K562 (cell line): Measurements from ENCODE around the gene LIPF. TPM values are rescaled to one million over a fixed set of nuclear protein-coding genes. Genes with fewer than 3 reads are reported as not detected.

Experiments used
- ATAC-seq: fragments of 200-7000 bp; cut with Tn5 transposase; 3 replicates; pipeline ENCODE4 v1.9.1; 2020; ENCODE audit warnings: moderate library complexity
- BruUV-seq: library from RNA; stranded (reverse); fragments of 400-500 nt; replicated peaks from 2 replicates; lab custom pipeline; 2021; lab: Mats Ljungman, UMichigan
- CTCF ChIA-PET: fragments of 300-600 bp; formaldehyde crosslinking; extraction: SDS; loops from one replicate; lab custom pipeline; 2021; ENCODE audit warnings: low intra/inter-chr PET ratio; lab: Yijun Ruan, JAX
- POLR2A ChIA-PET: fragments of 300-600, 350-650 bp; sonication (Branson Sonifier 250); formaldehyde crosslinking; extraction: SDS; loops from one replicate; lab custom pipeline; 2021; ENCODE audit warnings: antibody characterized with exemption, inconsistent platforms; lab: Yijun Ruan, JAX
- DNase-seq, 4 experiments: peaks; one replicate each; pipeline versions ENCODE4 v3.0.0 to v3.0.0-alpha.2; 2011 to 2018; ENCODE audit warnings: low spot score in 3 of 4, mixed read lengths in 3 of 4; ENCODE audit errors: extremely low read depth in 1 of 4
- FAIRE-seq: peaks from 2 replicates; lab custom pipeline; 2011; peaks lifted over from hg19 to GRCh38; lab: Jason Lieb, UNC
- H2AFZ ChIP-seq: 2 replicates; pipeline ENCODE4 v1.6.0; 2011; ENCODE audit warnings: low read depth, low read length, control low read depth, inconsistent platforms
- H3K27ac ChIP-seq: fragments of 200-600 bp; 3 replicates; pipeline ENCODE4 v1.8.0; 2011; ENCODE audit warnings: low read depth, mild to moderate bottlenecking, control low read depth, inconsistent platforms, low read length, moderate library complexity, mixed read lengths; ENCODE audit errors: extremely low read depth
- H3K27me3 ChIP-seq, 2 experiments: fragments of 300-600 bp in 1 of 2; 2 replicates in 1 of 2; 3 replicates in 1 of 2; pipeline versions ENCODE4 v1.6.0 to v1.8.0; 2011; ENCODE audit warnings: inconsistent platforms in 2 of 2, low read length in 2 of 2, mild to moderate bottlenecking in 1 of 2, mixed read lengths in 1 of 2, moderate library complexity in 1 of 2; ENCODE audit not compliant: control insufficient read depth in 2 of 2, insufficient read depth in 2 of 2
- H3K36me3 ChIP-seq: fragments of 300-600 bp; 3 replicates; pipeline ENCODE4 v1.8.0; 2011; ENCODE audit warnings: mild to moderate bottlenecking, low read length, inconsistent platforms; ENCODE audit not compliant: control insufficient read depth, insufficient read depth
- H3K4me1 ChIP-seq, 2 experiments: fragments of 200-600 bp in 1 of 2; replicated peaks in 1 of 2; 2 replicates in 1 of 2; 3 replicates in 1 of 2; pipeline versions ENCODE4 v1.5.1 to v1.8.0; 2011; ENCODE audit warnings: inconsistent platforms in 2 of 2, low read length in 2 of 2, mild to moderate bottlenecking in 1 of 2, mixed read lengths in 1 of 2, moderate library complexity in 1 of 2; ENCODE audit not compliant: control insufficient read depth in 2 of 2, insufficient read depth in 2 of 2
- H3K4me2 ChIP-seq: 2 replicates; pipeline ENCODE4 v1.6.1; 2011; ENCODE audit warnings: low read length, control low read depth, inconsistent platforms, mixed read lengths; ENCODE audit not compliant: insufficient read depth
- H3K4me3 ChIP-seq: fragments of 200-600 bp; sonication (generic), shearing (Covaris generic); 2 replicates; pipeline ENCODE4 v1.5.1; 2016; ENCODE audit warnings: control low read depth, inconsistent platforms
- H3K79me2 ChIP-seq: fragments of 200-600 bp; 3 replicates; pipeline ENCODE4 v1.8.0; 2011; ENCODE audit warnings: low read length, inconsistent platforms; ENCODE audit not compliant: control insufficient read depth, insufficient read depth
- H3K9ac ChIP-seq, 2 experiments: 2 replicates each; pipeline versions ENCODE4 v1.6.0 to v1.6.1; 2011; ENCODE audit warnings: low read depth in 2 of 2, low read length in 2 of 2, control low read depth in 1 of 2, inconsistent platforms in 1 of 2, mild to moderate bottlenecking in 1 of 2, mixed read lengths in 1 of 2; ENCODE audit not compliant: insufficient read depth in 1 of 2
- H3K9me1 ChIP-seq: one replicate; pipeline ENCODE4 v1.6.0; 2011; ENCODE audit warnings: inconsistent platforms, mild to moderate bottlenecking, low read length, moderate library complexity; ENCODE audit not compliant: control insufficient read depth, insufficient read depth
- H3K9me3 ChIP-seq: replicated peaks from 2 replicates; pipeline ENCODE4 v1.5.1; 2011; ENCODE audit warnings: low read depth, low read length, inconsistent platforms; ENCODE audit not compliant: control insufficient read depth, insufficient read depth
- H4K20me1 ChIP-seq: replicated peaks from 2 replicates; pipeline ENCODE4 v1.6.1; 2011; ENCODE audit warnings: low read length, inconsistent platforms, mixed read lengths; ENCODE audit not compliant: control insufficient read depth, insufficient read depth
- BCL6 ChIP-seq: fragments of 250-450 bp; sonication (Bioruptor Pico); IDR thresholded peaks from 2 replicates; pipeline ENCODE4 v1.4.0; 2020
- CBX8 ChIP-seq: fragments of 200-600 bp; sonication (generic); IDR thresholded peaks from 2 replicates; pipeline ENCODE4 v1.6.1; 2012; ENCODE audit warnings: borderline replicate concordance, mixed run types, low read depth, mild to moderate bottlenecking, moderate library complexity, mixed read lengths, low read length, control low read depth, inconsistent platforms; ENCODE audit not compliant: poor library complexity, severe bottlenecking; ENCODE audit errors: extremely low read depth
- CCAR2 ChIP-seq: fragments of 200-400 bp; formaldehyde crosslinking; IDR thresholded peaks from 2 replicates; pipeline ENCODE4 v1.6.1; 2017; ENCODE audit warnings: mild to moderate bottlenecking, low read depth, low read length
- DDX20 ChIP-seq: fragments of 450-650 bp; IDR thresholded peaks from 2 replicates; pipeline ENCODE4 v1.6.1; 2016; ENCODE audit warnings: missing genetic modification characterization, low read depth, mild to moderate bottlenecking, missing compliant biosample characterization, moderate library complexity
- FOXA3 ChIP-seq, 2 experiments: fragments of 450-650 bp in 1 of 2; sonication (generic) in 1 of 2; formaldehyde crosslinking; IDR thresholded peaks in 1 of 2; conservative IDR thresholded peaks in 1 of 2; 2 replicates each; pipeline versions ENCODE4 v1.4.0 to v1.8.0; 2020 to 2022; ENCODE audit warnings: mild to moderate bottlenecking in 2 of 2, missing genetic modification reagents in 1 of 2
- HNRNPL ChIP-seq: fragments of 200-400 bp; formaldehyde crosslinking; IDR thresholded peaks from 2 replicates; pipeline ENCODE4 v1.6.1; 2017; ENCODE audit warnings: low read depth, mild to moderate bottlenecking, low read length
- IFI16 ChIP-seq: fragments of 250-450 bp; sonication (Bioruptor Pico); IDR thresholded peaks from 2 replicates; pipeline ENCODE4 v2.1.2; 2022; ENCODE audit warnings: mild to moderate bottlenecking, inconsistent platforms
- SIRT6 ChIP-seq: IDR thresholded peaks from one replicate; pipeline ENCODE4 v1.6.1; 2012; ENCODE audit warnings: low read depth, mild to moderate bottlenecking, control low read depth, inconsistent platforms, low read length, moderate library complexity
- STAT5A ChIP-seq: IDR thresholded peaks from 2 replicates; pipeline ENCODE4 v1.6.1; 2012; ENCODE audit warnings: low read length, inconsistent platforms, borderline replicate concordance
- SUPT5H ChIP-seq: fragments of 450-650 bp; IDR thresholded peaks from 2 replicates; pipeline ENCODE4 v1.6.1; 2016
- ZNF431 ChIP-seq: sonication (generic); formaldehyde crosslinking; IDR thresholded peaks from 2 replicates; pipeline ENCODE4 v1.8.0; 2022; ENCODE audit warnings: mild to moderate bottlenecking, missing genetic modification reagents
- ZNF699 ChIP-seq: fragments of 250-450 bp; sonication (Bioruptor Pico); IDR thresholded peaks from 2 replicates; pipeline ENCODE4 v1.8.0; 2021; ENCODE audit warnings: mild to moderate bottlenecking, moderate library complexity; ENCODE audit not compliant: insufficient replicate concordance
- whole genome bisulfite sequencing: fragments of 100-300 bp; shearing (Covaris generic); methylation state at CpG from one replicate; pipeline ENCODE4 v1.1.6; 2016; ENCODE audit warnings: low coverage, mixed read lengths; ENCODE audit not compliant: insufficient coverage; ENCODE audit errors: missing lambda C conversion rate; 5-methylcytosine and 5-hydroxymethylcytosine counted together
- in situ Hi-C: fragments of 300-500 bp; cut with MboI; formaldehyde crosslinking; loops from 4 replicates; pipeline ENCODE4 v1.15.0; 2018; ENCODE audit warnings: inconsistent platforms, mixed read lengths
- intact Hi-C: fragments of 100-400 bp; cut with micrococcal nuclease; formaldehyde crosslinking; loops from 2 replicates; pipeline ENCODE4 v1.14.2; 2022
- polyA plus RNA-seq, 8 experiments: library from polyadenylated mRNA; depleted of rRNA in 4 of 8; stranded (reverse) in 5 of 8; unstranded in 3 of 8; fragments of >200 nt; fragmentation: Nextera tagmentation in 2 of 8; fragmentation: Illumina TruSeq in 1 of 8; extraction: Ambion mirVana in 2 of 8; extraction: Trizol in 1 of 8; gene quantifications; 2 replicates each; pipeline versions ENCODE4 v1.2.1 to v1.2.3, GENCODE V29; 2011 to 2014; ENCODE audit warnings: inconsistent platforms in 1 of 8, missing spikeins in 1 of 8
- total RNA-seq, 7 experiments: library from RNA; depleted of rRNA in 6 of 7; stranded (reverse); fragments of >200 nt in 6 of 7; fragmentation: Illumina TruSeq in 2 of 7; extraction: Trizol in 2 of 7; gene quantifications; 2 replicates each; pipeline versions ENCODE4 v1.2.1 to v1.2.3, GENCODE V29; 2011 to 2021; ENCODE audit warnings: low replicate concordance in 1 of 7
- TF ChIP-seq, protein P1 (sequence below): fragments of 450-650 bp; conservative IDR thresholded peaks from 2 replicates; pipeline ENCODE4 v1.6.1; 2016; ENCODE audit warnings: missing genetic modification characterization, low read depth, mild to moderate bottlenecking, missing compliant biosample characterization, moderate library complexity
- TF ChIP-seq, protein P2 (sequence below): fragments of 250-450 bp; sonication (Bioruptor Pico); IDR thresholded peaks from 2 replicates; pipeline ENCODE4 v1.5.1; 2021; ENCODE audit warnings: mild to moderate bottlenecking
- TF ChIP-seq, protein P3 (sequence below): fragments of 450-650 bp; IDR thresholded peaks from 2 replicates; pipeline ENCODE4 v1.6.1; 2016; ENCODE audit warnings: antibody characterized with exemption

The LIPF gene
- total and polyA plus RNA-seq, 9 of the 15 experiments (the other 6 are each of a cell fraction or from before 2014, with no cell fraction given), result not detected

DNA sequence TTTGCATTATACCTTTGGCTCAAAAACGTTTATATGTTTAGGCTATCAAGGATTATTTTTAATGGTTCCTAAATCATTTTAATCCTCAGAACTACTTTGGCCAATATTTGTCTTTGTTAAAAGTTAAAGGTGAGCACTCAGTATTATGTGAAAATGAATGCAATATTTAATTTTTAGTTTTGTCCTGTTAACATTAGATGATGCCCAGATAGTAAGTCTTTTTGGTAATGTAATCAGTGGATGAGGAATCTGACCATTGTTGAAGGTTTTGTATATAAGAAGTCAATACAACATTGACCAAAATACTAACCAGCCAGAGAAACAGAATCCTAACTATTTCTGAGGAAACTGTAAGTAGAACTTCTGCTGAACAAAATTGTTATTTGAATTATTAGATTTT lies at the start of gene LIPF (continued):
- TF ChIP-seq, protein P1, sequence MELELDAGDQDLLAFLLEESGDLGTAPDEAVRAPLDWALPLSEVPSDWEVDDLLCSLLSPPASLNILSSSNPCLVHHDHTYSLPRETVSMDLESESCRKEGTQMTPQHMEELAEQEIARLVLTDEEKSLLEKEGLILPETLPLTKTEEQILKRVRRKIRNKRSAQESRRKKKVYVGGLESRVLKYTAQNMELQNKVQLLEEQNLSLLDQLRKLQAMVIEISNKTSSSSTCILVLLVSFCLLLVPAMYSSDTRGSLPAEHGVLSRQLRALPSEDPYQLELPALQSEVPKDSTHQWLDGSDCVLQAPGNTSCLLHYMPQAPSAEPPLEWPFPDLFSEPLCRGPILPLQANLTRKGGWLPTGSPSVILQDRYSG, result no peak
- TF ChIP-seq HNRNPL (no peak), FOXA3 (CRISPR knock-in tag; conservative IDR thresholded peaks at IDR 0.05 in 1 of 2, IDR thresholded peaks at IDR 0.05 in 1 of 2) (no peak), ZNF431 (CRISPR knock-in tag) (no peak), DDX20 (tag) (no peak), SUPT5H (no peak), IFI16 (CRISPR knock-in tag) (no peak)
- TF ChIP-seq, protein P2, sequence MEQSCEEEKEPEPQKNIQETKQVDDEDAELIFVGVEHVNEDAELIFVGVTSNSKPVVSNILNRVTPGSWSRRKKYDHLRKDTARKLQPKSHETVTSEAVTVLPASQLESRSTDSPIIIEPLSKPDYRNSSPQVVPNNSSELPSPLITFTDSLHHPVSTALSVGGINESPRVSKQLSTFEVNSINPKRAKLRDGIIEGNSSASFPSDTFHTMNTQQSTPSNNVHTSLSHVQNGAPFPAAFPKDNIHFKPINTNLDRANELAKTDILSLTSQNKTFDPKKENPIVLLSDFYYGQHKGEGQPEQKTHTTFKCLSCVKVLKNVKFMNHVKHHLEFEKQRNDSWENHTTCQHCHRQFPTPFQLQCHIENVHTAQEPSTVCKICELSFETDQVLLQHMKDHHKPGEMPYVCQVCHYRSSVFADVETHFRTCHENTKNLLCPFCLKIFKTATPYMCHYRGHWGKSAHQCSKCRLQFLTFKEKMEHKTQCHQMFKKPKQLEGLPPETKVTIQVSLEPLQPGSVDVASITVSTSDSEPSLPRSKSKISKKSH (CRISPR knock-in tag), result no peak

GRCh38 chr10:88616250-88616977 lies 47.8 kb upstream of the LIPF start:
- WGBS, result 2% methylated on average over 12 of the region's 18 CpGs
- no peaks in the 10 kb centered on the region for H3K27me3 ChIP-seq
- no peaks in the 10 kb centered on the region for H3K36me3 ChIP-seq
- H3K9me1 ChIP-seq, result no peaks in the 10 kb centered on the region
- H3K27ac ChIP-seq, result no peak overlapping the region
- no peak overlapping the region for H3K4me3 ChIP-seq
- H3K4me2 ChIP-seq, result no peak overlapping the region
- DNase-seq (no peak), ATAC-seq (no peak), FAIRE-seq (no peak)
- H2AFZ ChIP-seq, result no peak overlapping the region
- intact Hi-C loops, result no loop called here
- H3K9ac ChIP-seq, result no peak overlapping the region
- ChIA-PET CTCF (no interaction called here), POLR2A (no interaction called here)
- H3K9me3 ChIP-seq, result no peaks in the 10 kb centered on the region
- no peaks in the 10 kb centered on the region for H4K20me1 ChIP-seq
- in situ Hi-C loops, result no loop called here
- no peaks in the 10 kb centered on the region for H3K4me1 ChIP-seq
- H3K79me2 ChIP-seq, result no peaks in the 10 kb centered on the region
- BruUV-seq, result no TSS peak
- TF ChIP-seq CBX8 (no peak), BCL6 (CRISPR knock-in tag) (no peak), SIRT6 (no peak), STAT5A (no peak), CCAR2 (no peak), ZNF699 (CRISPR knock-in tag) (no peak)
- TF ChIP-seq, protein P3, sequence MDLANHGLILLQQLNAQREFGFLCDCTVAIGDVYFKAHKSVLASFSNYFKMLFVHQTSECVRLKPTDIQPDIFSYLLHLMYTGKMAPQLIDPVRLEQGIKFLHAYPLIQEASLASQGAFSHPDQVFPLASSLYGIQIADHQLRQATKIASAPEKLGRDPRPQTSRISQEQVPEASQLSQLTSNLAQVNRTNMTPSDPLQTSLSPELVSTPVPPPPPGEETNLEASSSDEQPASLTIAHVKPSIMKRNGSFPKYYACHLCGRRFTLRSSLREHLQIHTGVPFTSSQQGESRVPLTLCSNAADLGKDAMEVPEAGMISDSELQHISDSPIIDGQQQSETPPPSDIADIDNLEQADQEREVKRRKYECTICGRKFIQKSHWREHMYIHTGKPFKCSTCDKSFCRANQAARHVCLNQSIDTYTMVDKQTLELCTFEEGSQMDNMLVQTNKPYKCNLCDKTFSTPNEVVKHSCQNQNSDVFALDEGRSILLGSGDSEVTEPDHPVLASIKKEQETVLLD, result no peak
- TF ChIP-seq, protein P1, result no peak
